HG02642 (cell line): ENCODE measurements around the gene LGALS1.
"Not testable (repeated sequence)": the region's sequence is repeated elsewhere in the genome, so short reads cannot be mapped to it uniquely, and the experiment has no call there.

Experiments used
- ATAC-seq: cut with Tn5 transposase; IDR thresholded peaks from one replicate; pipeline ENCODE4 v1.9.1; 2021; ENCODE audit warnings: mild to moderate bottlenecking; ENCODE audit not compliant: unreplicated experiment, poor library complexity

LGALS1 gene

DNA sequence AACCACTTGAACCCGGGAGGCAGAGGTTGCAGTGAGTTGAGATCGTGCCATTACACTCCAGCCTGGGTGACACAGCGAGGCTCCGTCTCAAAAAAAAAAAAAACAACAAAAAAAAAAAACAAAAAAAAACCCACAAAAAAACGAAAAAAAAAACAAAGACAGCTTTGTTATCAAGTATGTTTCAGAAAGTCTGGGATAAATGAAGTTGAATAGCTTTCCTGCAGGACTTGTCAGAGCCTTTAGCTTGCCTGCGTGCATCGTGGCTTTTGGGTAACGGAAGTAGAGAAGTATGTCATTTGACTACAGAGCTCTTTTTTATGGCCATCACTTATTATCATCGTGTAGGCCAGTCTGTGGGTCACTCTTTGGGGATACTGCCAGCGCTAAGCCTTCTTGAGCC, 36.1 kb downstream of the LGALS1 start:
- ATAC-seq: no peak

DNA sequence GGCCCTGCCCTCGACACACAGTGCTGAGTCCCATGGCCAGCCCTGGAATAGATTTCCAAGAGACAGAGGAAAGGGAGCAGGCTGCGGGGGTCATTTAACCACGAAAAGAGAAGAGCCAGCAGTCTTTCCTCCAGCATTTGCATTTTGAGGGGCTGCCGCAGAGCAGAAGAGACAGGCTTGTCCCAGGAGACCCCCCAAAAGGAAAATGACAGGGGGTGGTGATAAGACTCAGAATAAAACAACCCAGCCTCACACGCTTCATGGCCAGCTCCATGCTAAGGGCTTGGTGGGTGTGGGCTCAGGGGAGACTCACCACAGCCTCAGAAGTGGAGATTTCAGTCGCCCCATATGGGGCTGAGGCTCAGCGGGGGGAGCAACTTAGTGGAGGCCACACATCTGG, 38.3 kb downstream of the LGALS1 start:
- ATAC-seq: no peak

DNA sequence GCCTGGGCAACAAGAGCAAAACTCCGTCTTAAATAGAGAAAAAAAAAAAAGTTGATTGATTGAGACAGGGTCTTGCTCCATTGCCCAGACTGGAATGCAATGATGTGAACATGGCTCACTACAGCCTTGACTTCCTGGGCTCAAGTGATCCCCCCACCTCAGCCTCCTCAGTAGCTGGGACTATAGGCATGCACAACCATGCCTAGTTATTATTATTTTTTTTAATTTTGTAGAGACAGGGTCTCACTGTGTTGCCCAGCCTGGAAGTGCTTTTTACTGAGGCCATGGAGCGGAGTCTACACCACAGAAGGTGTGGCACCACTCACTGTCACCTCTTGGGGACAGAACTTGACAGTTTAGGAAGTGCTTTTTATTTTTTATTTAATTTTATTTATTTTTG, 39.2 kb downstream of the LGALS1 start:
- ATAC-seq: no peak

DNA sequence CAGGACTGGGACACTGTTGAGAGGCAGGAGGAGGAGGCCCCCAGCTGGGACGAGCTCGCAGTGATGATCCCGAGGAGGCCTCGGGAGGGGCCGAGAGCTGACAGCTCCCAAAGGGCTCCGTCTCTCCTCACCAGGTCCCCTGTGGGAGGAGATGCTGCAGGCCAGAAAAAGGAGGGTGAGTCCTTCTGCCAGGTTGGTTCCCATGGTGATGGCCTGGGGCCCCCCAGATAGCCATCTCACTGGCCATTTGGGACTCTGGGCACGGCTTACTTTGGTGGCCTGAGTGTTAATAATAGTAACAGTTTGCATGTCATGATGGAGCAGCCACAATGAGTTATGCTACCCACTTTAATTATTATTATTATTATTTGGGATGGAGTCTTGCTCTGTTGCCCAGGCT, 40.3 kb downstream of the LGALS1 start:
- no peak for ATAC-seq

DNA sequence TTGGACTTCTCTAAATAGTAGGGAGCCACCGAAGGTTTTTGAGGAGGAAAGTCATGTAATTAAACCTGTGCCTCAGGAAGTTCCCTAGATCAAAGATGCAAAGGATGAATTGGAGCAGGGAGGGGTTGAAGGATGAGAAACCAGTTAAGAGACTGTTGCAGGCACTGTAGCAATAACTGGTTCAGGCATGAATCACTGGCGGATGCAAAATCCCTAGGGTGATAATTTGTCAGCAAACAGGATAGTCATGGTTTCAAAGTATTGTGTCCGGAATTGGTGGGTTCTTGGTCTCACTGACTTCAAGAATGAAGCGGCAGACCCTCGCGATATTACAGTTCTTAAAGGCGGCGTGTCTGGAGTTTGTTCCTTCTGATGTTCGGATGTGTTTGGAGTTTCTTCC, 41.3 kb downstream of the LGALS1 start:
- no peak for ATAC-seq

DNA sequence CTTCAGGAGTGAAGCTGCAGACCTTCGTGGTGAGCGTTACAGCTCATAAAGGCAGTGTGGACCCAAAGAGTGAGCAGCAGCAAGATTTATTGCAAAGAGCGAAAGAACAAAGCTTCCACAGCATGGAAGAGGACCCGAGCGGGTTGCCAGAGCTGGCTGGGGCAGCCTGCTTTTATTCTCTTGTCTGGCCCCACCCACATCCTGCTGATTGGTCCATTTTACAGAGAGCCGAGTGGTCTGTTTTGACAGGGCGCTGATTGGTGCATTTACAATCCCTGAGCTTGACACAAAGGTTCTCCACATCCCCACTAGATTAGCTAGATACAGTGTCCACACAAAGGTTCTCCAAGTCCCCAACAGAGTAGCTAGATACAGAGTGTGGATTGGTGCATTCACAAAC, 41.8 kb downstream of the LGALS1 start:
- ATAC-seq: not testable (repeated sequence)

DNA sequence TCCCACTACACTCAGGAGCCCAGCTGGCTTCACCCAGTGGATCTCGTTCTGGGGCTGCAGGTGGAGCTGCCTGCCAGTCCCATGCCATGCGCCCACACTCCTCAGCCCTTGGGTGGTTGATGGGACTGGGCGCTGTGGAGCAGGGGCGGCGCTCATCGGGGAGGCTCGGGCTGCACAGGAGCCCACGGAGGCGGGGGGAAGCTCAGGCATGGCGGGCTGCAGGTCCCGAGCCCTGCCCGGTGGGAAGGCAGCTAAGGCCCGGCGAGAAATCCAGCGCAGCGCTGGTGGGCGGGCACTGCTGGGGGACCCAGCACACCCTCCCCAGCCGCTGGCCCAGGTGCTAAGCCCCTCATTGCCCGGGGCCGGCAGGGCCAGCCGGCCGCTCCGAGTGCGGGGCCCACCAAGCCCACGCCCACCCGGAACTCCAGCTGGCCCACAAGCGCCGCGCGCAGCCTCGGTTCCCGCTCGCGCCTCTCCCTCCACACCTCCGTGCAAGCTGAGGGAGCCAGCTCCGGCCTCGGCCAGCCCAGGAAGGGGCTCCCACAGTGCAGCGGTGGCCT, 42.4 kb downstream of the LGALS1 start:
- not testable (repeated sequence) for ATAC-seq

DNA sequence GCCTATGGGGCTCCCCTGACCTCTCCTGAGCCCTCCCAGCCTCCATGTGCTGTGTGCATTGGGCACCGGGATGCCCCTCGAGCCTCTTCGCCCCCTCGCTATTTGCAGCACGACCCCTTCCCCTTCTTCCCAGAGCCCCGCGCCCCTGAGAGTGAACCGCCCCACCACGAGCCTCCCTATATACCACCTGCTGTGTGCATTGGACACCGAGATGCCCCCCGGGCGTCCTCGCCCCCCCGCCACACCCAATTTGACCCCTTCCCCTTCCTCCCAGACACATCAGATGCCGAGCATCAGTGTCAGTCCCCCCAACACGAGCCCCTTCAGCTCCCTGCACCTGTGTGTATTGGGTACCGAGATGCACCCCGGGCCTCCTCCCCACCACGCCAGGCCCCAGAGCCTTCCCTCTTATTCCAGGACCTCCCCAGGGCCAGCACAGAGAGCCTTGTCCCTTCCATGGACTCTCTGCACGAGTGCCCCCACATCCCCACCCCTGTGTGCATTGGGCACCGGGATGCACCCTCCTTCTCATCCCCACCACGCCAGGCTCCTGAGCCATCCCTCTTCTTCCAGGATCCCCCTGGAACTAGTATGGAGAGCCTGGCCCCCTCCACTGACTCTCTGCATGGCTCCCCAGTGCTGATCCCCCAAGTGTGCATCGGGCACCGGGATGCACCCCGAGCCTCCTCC, 50.3 kb downstream of the LGALS1 start:
- no peak for ATAC-seq

DNA sequence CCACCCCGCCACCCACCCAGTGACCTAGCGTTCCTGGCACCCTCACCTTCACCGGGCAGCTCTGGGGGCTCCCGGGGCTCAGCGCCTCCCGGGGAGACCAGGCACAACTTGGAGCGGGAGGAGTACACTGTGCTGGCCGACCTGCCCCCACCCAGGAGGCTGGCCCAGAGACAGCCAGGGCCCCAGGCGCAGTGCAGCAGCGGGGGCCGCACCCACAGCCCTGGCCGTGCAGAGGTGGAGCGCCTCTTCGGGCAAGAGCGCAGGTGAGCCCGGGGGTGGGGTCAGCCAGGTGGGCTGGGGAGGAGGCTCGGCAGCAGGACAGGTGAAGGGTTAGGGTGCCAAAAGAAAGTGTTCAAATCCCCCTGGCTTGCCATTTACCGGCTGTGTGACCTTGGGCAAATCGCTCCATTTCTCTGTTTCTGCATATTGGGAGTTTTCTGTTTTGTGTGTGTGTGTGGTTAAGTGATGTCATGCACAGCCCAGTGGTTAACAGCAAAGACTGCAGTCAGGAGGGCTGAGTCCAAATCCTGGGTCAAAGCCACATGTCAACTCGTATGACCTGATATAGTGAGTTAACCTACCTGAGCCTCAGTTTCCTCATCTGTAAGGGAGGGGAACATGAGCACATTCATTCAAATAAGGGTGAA, 50.9 kb downstream of the LGALS1 start:
- ATAC-seq: no peak

DNA sequence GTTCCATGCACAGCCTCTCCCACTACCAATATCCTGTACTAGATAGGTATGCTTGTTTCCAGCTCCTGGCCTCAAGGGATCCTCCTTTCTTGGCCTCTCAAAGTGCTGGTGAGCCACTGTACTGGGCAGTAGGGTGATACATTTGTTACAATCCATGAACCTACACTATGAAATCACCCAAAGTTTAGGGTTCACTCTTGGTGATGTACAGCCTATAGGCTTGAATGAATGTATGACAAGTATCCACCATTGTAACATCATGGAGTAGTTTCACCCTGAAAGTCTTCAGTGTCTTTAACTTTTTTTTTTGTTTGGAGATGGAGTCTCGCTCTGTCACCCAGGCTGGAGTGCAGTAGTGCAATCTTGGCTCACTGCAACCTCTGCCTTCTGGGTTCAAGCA, 53.2 kb downstream of the LGALS1 start:
- ATAC-seq: no peak
